Body of pancreas (tissue), 4 donors: ENCODE data around the gene DPYSL4.

Experiments
- CTCF ChIP-seq, 7 experiments: fragments of 450-650 bp in 4 of 7; fragments of 200-600 bp in 3 of 7; sonication (generic) in 3 of 7; IDR thresholded peaks; one replicate each; pipeline ENCODE4 v1.5.1; 2016 to 2019; ENCODE audit warnings: antibody characterized with exemption in 7 of 7
- POLR2A ChIP-seq, 3 donors: fragments of 450-650 bp; IDR thresholded peaks; one replicate each; pipeline ENCODE4 v1.6.1; 2016; ENCODE audit warnings: antibody characterized with exemption in 3 of 3, mild to moderate bottlenecking in 2 of 3

- TF ChIP-seq CTCF (IDR thresholded peaks at IDR 0.05) = no peak
- no peak for TF ChIP-seq POLR2A (IDR thresholded peaks at IDR 0.05)
These were observed 5.6 kb downstream of the DPYSL4 start for GRCh38 chr10:132192076-132192975.
